GM19043 (cell line): Measurements from ENCODE around the gene STX16.

Experiments used
- ATAC-seq: cut with Tn5 transposase; IDR thresholded peaks from one replicate; pipeline ENCODE4 v1.9.1; 2021; ENCODE audit warnings: low read depth; ENCODE audit not compliant: unreplicated experiment

Gene STX16

DNA sequence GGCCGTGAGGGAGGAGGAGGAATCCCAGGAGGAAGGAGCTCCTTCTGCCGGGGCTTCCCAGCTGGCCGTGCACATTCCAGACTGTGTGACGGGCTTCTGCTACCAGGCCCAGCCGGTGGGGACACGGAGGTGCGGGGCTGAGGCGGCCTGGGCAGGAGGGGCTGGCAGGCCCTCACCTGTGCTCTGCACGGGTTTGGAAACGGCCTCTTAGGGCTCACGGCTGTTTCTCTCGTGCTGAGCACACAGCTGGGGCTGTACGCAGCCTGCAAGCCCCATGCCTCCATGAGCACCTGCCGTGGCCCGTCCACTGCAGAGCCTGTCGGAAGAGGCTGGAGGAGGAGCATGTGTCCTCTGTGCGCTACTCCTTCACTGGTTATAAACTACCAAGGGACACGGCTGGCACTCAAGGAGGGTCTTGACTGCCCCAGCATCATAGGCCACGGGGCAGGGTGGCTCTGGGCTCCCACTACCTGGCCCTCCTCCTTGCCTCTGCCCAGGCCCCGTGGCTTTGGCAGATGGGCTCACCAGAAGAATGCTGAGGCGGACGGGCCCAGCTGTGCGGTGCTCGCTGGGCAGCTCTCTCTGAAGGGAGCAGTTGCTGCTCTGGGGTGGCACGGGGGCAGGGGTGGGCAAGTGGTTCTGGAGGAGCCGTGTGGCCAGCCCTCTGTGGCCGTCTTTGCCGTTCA is 57.3 kb downstream of the STX16 start:
- ATAC-seq: no peak

DNA sequence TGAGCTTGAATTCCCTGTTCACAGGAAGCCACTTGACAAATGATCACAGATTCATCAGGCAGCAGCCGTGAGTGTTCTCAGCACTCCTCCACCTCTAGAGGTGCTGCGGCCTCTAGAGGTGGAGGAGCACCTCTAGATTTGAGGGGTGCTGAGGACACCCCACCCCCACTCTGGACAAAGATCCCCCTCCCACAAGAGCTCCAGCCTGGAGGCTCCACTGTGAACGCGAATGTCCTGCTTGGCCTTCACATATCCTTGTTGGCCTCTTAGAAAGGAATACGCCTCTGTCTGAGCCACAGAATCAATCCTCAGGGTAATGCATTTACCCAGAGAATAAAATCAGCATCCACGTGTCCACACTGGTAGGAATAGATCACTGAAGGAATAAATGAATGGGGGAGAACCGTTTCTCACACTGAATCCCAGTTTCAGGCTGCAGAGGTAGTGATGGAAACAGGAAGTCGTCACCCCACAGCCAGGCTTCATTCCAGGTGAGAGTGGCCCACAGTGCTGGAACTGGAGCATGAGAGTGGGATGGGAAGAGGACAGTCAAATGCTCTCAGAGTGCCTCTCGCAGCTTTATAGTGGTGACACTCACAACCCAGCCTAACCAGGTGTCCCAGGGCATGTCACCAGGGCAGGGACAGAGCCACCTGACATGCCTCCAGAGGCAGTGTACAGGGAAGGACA is 58.1 kb downstream of the STX16 start:
- no peak for ATAC-seq

DNA sequence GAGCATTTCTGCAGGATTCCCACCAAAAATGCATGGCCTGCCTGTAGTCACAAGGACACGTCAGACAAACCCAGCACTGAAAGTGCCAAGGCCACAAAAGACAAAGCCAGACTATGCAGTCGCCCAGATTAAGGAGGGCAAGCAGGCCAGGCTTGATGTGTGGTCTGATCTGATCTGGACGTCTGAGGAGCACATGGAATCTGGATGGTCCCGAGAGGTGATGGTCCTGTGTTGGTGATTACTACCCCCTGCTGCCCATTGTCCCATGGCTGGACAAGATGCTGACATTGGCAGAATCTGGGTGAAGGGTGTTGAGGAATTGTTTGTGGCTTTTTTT is 58.6 kb downstream of the STX16 start:
- ATAC-seq: no peak

DNA sequence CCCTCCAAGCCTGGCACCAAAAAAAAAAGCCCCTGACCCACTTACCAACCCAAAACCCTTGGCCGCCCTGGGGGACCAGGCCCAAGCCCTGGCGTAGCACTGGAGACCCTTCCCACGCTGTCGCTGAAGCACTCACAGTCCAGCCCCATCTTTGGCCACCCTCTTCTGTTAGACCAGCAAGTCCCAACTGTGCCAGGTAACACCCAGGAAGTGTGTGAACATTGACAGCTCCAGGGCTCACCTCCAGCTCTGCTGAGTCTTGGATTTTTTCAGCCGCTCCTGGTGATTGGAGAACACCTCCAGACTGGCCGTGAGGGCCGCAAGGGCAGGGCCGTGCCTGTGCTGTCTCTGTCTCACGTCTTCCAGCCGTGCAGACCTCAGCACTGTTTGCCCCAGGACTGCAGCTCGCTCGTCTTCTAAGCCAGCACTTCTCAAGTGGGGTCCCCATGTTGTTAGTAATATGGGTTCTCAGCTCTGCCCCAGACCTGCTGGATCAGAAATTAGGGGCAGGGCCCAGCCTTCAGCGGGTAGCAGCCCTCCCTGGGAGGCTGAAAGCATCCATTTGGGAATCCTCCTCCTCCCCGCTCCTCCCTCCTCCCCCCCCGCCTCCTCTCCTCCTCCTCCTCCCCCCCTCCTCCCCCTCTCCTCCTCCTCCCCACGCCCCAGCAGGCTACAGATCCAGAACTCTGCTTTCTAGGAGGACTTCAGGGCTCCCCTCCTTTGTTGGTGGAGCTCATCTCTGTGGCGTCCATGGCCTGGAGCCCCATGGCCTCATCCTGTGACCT is 59.6 kb downstream of the STX16 start:
- no peak for ATAC-seq

DNA sequence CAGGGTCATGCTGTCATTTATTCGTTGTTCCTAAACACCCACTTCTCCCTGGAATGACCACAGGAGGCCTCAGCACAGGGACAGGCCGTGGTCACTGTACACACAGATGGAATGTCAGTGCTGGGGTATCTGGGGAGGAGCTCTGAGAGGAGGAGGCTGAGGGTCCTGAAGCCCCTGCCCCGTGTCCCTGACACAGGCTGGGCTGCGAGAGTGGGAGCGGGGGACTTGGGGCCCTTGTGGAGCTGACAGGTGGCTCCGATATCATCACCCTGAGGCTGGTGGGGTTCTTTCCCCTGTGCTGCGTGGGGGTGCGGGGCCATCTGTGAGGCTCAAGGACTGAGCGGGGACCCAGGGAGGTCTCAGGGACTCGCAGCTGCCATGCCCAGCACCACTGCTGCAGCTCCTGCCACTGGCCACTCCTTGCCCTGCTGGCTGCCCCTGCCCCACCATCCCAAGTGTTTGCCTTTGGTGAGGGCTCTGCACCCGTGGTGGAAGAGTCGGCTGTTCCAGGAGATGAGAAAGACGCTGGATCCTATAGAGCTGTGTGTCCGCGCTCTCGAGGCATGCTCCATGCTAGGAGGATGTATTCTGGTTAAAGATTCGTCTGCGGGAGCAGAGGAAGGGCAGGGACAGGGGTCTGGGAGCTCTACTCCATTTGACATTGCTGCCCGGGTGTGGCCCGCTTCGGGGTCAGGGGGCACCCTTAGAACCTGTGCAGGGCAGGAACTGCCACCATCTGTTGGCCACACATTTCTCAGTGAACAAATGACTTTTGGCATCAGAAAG is 60.4 kb downstream of the STX16 start:
- no peak for ATAC-seq

DNA sequence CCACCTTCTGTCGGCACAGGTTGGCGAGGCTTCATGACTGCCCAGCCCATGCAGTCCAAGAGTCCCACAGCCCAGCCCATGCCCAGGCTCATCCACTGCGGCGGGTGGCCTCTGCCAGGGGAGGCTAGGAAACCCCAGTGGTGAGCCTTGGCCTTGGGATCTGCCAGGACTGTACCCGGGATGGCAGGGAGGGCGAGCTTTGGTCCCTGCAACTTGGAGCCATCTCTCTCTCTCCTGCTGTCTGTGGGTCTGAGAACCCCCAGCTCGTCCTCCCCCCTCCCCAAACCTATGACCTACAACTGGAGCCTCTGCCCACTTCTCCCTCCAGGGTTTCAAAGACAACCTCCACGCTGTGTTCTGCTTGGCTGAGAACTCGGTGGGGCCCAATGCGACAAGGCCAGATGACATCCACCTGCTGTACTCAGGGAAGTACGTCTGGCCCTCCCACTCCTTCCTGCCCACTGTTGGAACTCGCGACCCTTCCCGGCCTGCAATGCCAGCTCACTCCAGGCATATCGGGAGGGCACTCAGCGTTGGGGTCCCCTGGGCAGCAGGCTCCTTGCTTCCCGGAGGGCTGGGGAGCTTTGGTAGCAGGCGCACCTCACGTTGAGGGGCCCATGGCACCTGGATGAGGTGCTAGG is 61.2 kb downstream of the STX16 start:
- no peak for ATAC-seq

DNA sequence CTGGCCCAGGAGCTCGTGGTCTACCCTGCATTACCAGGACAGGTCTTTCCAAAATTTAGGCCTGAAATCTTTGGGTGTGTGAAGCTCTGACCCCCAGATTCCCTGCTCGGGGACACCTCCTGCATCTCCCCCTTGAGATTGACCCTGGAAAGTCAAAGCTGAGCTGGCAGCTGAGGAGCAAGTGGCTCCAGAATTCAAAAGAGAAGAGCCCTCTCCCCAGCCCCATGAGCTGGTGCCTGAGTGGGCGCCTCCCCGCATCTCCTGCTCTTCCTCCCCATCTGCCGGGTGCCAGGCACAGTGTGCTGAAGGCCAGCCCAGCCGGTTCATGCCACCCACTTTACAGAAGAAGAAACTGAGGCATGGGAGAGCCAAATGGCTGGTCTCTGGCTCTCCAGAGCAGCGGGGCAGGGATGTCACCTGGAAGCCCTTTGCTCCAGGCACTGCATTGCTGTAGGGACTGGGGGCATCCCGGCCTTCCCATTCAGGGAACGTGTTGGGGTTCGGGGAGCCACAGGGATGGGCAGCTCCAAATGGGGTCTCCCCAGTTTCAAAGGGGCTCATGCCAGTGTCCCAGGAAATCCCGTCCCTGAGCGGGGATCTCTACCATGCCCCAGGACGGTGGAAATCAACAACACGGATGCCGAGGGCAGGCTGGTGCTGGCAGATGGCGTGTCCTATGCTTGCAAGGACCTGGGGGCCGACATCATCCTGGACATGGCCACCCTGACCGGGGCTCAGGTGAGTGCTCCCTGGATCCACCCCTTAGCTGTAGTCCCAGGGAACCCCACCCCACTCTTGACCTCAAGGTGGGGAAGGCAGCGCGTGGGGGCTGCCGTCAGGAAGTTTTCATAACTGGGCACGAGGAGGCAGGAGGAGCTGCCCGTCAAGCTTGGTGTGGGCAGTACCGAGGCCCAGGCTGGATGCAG is 62.0 kb downstream of the STX16 start:
- ATAC-seq: no peak

DNA sequence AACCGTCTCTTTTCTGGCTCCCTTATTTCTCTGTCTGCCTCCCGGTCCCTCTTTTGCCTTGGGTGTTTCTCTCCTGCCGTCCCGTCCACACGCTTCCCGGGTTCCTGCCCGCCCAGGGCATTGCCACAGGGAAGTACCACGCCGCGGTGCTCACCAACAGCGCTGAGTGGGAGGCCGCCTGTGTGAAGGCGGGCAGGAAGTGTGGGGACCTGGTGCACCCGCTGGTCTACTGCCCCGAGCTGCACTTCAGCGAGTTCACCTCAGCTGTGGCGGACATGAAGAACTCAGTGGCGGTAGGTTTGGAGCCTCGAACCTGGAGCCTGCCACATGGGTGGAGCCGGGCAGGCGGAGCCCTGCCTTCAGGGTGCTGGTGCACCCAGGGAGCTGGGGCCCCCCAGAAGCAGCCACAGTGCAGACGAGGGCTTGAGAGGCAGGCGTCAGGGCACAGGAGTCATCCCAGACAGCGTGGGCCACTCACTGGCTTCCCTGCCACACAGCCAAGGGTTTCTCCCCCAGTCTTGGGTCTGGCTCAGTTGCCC is 62.8 kb downstream of the STX16 start:
- no peak for ATAC-seq

DNA sequence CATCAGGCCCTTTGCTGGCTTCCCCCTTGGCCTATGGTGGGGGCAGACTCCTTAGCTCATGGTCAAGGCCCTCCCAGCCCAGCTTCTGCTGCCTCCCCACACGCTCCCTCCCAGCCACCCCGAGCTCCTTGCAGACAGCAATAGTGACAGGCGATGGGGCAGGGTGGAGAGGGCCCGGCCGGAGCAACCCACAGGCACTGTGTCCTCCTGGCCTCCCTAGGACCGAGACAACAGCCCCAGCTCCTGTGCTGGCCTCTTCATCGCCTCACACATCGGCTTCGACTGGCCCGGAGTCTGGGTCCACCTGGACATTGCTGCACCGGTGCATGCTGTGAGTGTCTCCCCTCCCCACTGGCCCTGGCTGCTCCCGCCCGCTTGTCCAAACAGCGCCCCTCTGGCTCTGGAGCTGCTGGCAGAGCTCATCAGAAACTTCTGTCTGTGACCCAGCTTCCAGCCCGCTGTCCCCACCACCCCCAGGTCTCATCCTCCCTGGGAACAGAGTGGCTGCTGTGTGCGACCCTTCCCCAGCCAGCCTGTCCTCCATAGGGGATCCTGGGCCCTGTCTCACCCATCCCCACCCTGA is 63.3 kb downstream of the STX16 start:
- no peak for ATAC-seq

DNA sequence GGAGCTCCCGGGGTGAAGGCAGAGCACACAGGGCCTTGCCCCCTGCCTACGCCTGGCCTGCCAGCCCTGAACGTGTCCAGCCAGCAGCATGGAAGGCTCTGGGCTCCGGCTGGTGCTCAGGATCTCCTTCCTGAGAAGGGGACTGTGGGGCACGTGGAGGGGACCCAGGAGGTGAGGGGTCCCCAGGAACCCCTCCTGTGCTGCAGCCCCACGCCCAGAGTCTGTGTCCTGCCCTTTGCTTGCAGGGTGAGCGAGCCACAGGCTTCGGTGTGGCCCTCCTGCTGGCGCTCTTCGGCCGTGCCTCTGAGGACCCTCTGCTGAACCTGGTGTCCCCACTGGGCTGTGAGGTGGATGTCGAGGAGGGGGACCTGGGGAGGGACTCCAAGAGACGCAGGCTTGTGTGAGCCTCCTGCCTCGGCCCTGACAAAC is 63.9 kb downstream of the STX16 start:
- ATAC-seq: no peak

DNA sequence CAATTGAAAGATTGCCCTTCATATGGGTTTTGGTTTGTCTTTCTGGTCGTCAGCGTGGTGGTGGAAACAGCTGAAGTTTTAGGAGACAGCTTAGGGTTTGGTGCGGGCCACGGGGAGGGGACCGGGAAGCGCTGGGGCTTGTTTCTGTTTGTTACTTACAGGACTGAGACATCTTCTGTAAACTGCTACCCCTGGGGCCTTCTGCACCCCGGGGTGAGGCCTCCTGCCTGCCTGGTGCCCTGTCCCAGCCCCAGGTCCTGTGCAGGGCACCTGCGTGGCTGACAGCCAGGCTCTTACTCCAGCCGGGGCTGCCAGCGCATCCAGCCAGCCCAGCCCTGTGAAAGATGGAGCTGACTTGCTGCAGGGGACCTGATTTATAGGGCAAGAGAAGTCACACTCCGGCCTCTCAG is 64.3 kb downstream of the STX16 start:
- ATAC-seq: no peak

DNA sequence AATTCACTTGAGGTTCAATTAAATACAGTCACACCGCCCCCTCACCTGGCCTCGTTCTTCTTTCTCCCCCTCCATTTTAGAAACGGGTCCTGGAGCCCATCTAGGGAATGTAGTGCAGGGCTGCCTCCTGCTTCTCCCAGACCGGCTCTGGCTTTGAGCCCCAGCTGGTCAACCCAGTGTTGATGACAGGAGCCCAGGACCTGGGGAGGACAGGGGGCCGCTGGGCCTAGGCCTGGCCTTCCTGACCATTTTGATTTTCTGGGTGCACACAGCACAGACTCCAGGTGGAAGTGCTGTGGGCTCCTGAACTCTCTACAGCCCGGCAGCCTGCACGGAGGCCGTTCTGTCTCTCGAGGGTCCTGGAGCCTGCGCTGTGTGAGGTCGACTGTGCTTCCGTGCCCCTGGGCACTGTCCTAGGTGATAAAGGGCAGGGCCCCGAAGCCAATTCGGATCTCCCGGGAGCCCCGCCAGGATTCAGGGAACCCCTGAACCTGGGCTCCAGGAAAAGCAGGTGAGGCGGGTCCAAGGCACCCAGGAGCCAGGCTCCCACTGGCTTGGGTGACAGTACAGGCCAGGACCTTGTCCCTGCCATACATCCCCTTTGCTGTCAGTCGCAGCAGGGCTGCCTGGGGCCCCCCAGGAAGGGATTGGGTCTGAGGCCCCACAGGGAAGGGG is 64.9 kb downstream of the STX16 start:
- no peak for ATAC-seq

DNA sequence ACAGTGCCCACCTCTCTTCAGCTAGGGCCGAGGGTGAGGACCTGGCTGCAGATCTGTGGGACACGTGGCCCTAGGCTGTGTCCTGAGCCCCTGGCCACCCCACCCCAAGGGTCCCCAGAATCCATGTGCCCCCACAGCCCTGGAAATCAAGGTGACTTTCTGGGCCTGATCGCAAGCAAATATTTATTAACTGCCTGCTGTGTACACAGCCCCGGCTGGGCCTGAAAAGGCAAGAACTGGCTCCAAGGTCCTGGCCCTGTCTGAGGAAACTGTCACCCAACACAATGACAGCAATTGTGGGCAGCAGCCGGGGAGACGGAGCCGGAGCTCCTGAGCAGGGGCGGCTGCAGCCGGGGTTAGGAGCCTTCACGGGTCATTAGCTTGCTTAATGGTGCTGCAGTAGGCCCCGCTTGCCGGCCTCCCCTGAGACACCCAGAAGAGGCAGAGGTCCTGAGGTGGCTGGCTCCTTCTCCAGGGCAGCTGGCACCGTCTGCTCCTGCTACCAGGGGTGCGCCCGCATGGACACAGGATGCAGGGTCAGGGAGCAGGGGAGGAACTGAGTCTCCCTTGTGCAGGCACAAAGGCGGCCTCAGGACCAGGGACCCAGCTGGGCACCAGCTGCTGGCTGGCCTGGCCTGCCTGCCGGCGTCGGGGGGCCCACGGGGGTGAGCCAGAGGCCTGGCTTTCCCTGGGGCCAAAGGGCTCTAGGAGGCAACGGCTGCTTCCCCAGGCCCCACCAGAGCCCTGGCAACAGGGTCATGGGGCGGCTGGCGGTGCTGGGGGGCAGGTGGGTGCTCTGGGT is 65.6 kb downstream of the STX16 start:
- ATAC-seq: no peak

DNA sequence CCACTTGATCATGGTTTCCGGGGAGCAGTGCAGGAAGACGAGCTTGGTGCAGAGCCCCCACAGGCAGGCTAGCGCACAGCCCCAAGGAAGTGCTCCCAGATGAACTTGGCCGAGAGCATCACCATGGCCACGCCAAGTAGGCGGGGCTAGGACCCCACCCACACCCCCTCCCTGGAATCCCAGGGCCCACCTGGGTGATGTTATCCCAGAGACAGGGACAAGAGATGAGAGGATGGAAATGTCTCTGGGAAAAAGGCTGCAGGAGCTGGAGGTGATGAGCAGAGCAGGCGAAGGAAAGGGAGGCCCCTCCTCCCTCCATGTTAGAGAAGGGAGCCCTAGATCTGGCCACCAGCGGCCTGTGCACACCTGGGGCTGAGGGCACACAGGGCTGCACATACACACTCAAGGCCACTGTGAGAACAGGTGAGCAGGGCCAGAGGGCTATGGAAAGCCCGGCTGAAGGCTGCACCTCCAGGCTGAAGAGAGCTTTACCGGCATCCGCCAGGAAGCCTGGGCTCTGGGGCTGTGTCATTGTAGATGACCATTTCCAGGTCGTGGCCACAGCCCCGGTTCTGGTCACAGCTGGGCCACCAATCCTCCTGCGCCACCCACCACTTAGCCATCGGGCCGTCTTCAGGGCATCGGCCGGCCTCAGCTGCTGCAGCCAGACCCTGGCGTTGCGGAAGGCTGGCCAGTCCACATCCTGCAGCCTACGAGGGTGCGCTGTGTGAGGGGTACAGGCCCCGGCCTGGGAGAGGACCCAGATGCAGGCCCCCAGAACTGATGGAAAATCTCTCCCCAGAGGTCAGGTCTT is 66.4 kb downstream of the STX16 start:
- no peak for ATAC-seq

DNA sequence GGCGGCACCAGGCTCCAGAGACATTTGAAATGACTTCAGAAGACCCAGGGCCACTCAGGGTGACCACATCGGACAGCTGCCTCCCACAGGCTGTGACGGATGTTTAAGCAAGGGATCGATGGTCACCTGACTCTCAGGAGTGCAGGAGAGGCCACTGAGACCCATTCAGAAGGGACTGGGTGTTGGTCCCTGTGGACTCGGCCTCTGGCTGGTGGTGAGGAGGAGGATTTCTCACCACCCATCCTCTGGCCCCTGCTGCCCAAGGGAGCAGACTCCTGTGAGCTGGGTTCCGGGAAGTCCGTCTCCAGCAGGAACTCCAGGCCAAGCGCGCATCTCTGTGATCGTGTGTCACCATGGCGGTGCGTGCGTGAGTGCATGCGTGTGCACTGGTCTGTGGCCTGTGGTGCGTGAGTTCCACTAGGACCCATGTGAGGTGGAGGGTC is 67.1 kb downstream of the STX16 start:
- ATAC-seq: no peak

DNA sequence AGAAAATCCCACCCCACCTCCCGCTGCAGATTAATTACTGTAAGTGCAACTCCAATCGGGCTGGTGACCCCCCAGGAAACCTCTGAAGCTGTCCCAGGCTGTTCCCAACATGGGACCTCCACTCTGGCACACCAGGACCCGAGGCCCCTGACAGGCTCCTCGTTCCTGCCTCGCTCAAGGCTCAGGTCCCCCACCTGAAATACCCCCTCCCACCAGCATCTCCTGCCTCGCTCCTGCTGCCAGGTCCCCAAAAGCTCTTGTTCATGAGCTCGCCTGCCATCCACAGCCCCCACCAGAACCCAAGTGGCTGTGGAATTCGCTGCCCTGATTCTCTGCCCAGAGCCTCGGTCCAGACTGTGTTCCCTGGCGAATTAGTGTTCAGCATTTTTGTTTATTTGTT is 67.6 kb downstream of the STX16 start:
- ATAC-seq: no peak

DNA sequence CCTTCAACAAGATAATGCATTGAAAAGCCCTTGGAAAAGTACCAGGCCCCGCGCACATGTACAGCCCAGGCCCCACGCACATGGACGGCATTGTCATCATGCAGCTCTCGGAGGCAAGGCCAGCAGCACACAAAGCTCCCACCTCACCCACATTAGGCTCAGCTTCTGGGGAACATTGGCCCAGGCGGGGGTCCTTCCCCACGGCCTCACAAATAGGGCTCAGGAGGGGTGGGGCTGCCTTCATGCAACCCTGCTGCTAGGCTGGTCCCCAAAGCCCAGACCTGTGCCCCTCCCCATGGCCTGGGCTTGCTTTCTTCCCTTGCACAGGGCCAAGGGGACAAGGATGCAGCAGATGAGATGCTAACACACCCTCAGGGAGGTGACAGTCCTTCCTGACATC is 68.2 kb downstream of the STX16 start:
- ATAC-seq: no peak
